Endothelial cell of umbilical vein (primary cell): ENCODE results near the gene BIN2.

Experiments used
- CTCF ChIP-seq, 2 donors: IDR thresholded peaks; 1 replicate in 1 of 2; 2 replicates in 1 of 2; pipeline ENCODE4 v1.5.1; 2011; ENCODE audit warnings: low read length in 2 of 2, mild to moderate bottlenecking in 2 of 2, moderate library complexity in 2 of 2, control low read depth in 1 of 2, inconsistent platforms in 1 of 2, low read depth in 1 of 2; ENCODE audit not compliant: insufficient read depth in 1 of 2; ENCODE audit errors: extremely low read depth in 1 of 2
- EZH2 ChIP-seq: IDR thresholded peaks from 2 replicates; pipeline ENCODE4 v1.6.1; 2012; ENCODE audit warnings: borderline replicate concordance, low read depth, mild to moderate bottlenecking, moderate library complexity, low read length, inconsistent platforms; ENCODE audit not compliant: severe bottlenecking
- FOS ChIP-seq: IDR thresholded peaks from 2 replicates; pipeline ENCODE4 v1.6.1; 2011; ENCODE audit warnings: mild to moderate bottlenecking, low read length, moderate library complexity, borderline replicate concordance; ENCODE audit not compliant: insufficient read depth
- GATA2 ChIP-seq: IDR thresholded peaks from 2 replicates; pipeline ENCODE4 v1.7.0; 2011; ENCODE audit warnings: low read depth, mild to moderate bottlenecking, moderate library complexity, mixed read lengths, low read length; ENCODE audit not compliant: insufficient read length, insufficient read depth
- JUN ChIP-seq: IDR thresholded peaks from 2 replicates; pipeline ENCODE4 v1.6.1; 2011; ENCODE audit warnings: borderline replicate concordance, low read depth; ENCODE audit not compliant: insufficient read length, insufficient read depth
- MAX ChIP-seq: IDR thresholded peaks from 2 replicates; pipeline ENCODE4 v1.6.1; 2011; ENCODE audit not compliant: insufficient read depth, insufficient read length
- MYC ChIP-seq: IDR thresholded peaks from one replicate; pipeline ENCODE4 v1.6.1; 2011; ENCODE audit warnings: mild to moderate bottlenecking, low read depth, low read length
- POLR2A ChIP-seq: IDR thresholded peaks from 2 replicates; pipeline ENCODE4 v1.6.1; 2012; ENCODE audit warnings: low read depth, mild to moderate bottlenecking, control low read depth, low read length
- POLR2AphosphoS5 ChIP-seq: IDR thresholded peaks from 2 replicates; pipeline ENCODE4 v1.6.1; 2012; ENCODE audit warnings: low read depth, mild to moderate bottlenecking, control low read depth, low read length, moderate library complexity; ENCODE audit not compliant: insufficient read depth

DNA sequence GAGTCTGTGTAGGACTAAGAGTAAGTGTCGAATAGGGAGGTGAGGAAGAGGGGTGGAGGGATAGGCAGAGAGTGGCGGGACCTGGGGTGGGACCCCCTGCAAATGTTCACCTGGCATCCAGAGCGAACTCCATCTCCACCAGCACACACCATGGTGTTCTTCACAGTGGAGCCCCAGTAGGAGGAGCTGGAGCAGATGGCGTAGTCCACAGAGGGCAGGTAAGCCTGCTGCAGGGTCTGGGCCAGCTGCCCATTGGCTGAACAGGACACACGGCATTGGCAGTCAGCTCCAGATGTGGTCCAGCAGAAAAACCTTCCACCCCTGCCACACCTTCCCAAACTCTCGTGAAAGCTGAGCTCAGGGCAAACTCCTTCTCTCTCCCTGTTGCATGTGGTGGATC is 15.8 kb upstream of the BIN2 start:
- TF ChIP-seq CTCF (IDR thresholded peaks at IDR 0.05; ENCODE audit: extremely low read depth in 1 of 2, insufficient read depth in 1 of 2, low read depth in 1 of 2, low read length in 2 of 2) (no peak), JUN (no peak), POLR2A (no peak), POLR2AphosphoS5 (no peak), GATA2 (no peak), MAX (no peak), EZH2 (no peak), FOS (no peak), MYC (no peak)
